Thoracic aorta endothelial cell (primary cell): ENCODE measurements around the gene CPNE1. TPM values are rescaled to one million over a fixed set of nuclear protein-coding genes. Genes with fewer than 3 reads are reported as not detected.

Source experiments
- small RNA-seq: library from RNA; depleted of rRNA; stranded (forward); fragments of <200 nt; gene quantifications from one replicate; pipeline ENCODE3, GENCODE V24; 2012
- total RNA-seq: library from RNA; depleted of rRNA; stranded (reverse); fragments of >200 nt; gene quantifications from 2 replicates; pipeline ENCODE4 v1.2.3, GENCODE V29; 2012

The CPNE1 gene
- total RNA-seq, result 78.2 and 151 TPM in 2 replicates

GRCh38 chr20:35664466-35665206 lies at the start of gene CPNE1, which contains the start of gene RBM12:
CPNE1 (minus strand) TSS chr20:35664900; CDS start chr20:35632923, 31,977 bp downstream.
RBM12 (minus strand) TSS chr20:35664900; CDS start chr20:35655322, 9,578 bp downstream.

DNA sequence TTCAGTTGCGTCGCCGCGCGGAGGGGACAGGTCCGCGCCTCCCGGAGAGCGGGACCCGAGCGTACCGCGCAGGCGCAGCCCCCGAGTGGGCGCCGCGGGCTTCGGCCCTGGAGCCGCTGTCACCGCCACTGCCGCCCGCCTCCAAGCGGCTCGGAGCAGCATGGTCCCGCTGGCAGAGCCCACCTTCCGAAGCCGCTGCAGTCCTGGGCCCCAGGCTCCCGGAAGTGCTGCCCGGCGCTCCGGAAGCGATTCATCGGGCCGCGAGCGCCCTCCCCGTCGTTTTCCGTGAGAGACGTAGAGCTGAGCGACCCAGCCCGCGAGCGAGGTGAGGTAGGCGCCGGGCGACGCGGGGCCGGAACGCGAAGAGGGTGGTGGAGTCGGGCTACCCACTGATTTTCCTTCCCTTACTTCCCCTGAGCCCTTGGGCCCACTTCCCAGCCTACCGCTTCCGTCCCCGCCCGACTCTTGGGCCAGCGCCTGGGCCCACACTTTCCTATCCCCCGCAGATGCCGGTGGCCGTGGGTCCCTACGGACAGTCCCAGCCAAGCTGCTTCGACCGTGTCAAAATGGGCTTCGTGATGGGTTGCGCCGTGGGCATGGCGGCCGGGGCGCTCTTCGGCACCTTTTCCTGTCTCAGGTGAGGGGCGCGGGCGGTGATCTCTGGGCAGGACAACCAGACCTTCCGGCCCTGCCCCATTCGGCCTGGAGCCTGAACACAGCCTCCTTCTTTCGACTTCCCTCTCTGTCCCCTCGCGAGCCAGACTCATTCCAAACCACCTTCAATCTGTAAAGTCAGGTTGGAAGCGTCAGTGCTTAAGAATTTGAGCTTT lies 34.6 kb upstream of the CPNE1 start, which contains the start of the genes NFS1 and ROMO1:
Gene NFS1 (minus strand): TSS at position 226 of the 830 bp plus-strand sequence. CDS start 64 bp downstream, at position 162.
Gene ROMO1 (plus strand): TSS at position 279 of the 830 bp plus-strand sequence. CDS start 228 bp downstream, at position 507.

DNA sequence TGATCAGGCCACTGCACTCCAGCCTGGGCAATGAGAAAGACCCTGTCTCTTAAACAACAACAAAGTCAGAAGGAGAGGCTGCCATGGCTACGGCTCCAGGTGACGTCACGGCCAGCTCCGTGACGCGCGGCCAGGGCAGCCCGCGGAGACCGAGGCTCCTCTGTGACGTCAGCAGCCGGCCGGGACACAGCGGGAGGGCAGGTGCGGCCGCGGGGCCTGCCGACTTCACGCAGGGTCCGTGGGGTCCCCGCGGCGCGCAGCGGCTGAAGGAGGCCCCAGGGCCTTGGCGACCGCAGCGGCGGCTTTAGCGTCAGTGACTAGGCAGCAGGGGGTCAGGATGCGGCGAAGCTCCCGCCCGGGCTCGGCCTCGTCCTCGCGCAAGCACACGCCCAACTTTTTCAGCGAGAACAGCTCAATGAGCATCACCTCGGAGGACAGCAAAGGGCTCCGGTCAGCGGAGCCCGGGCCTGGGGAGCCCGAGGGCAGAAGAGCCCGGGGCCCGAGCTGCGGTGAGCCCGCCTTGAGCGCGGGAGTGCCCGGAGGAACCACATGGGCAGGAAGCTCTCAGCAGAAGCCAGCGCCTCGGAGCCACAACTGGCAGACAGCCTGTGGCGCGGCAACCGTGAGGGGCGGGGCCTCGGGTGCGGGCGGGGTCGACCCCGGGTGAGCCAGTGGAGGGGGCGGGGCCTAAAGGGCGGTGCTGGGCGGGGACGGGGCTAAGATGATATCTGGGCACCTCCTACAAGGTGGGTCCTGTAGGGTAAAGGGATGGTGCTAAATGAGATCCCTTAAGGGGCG lies 48.8 kb downstream of the CPNE1 start, which contains the start of gene SPAG4:
Gene SPAG4 (plus strand): TSS at position 163 of the 798 bp plus-strand sequence. CDS start 175 bp downstream, at position 338.

Small RNA genes lying within 50 kb of the gene (small RNA-seq; reads per million reads assigned to genes)
- gene RNU6-759P (not detected), gene RPL37P1 (not detected)

Other genes starting within 250 kb of the CPNE1 start
- 0.29 and 0.66 TPM in 2 replicates for gene GDF5, start 226.7 kb downstream of the CPNE1 start, total RNA-seq
- gene CEP250, start 209.3 kb downstream of the CPNE1 start, total RNA-seq, result 23.5 and 30.2 TPM in 2 replicates
- gene C20orf173, start 135.2 kb downstream of the CPNE1 start, total RNA-seq, result not detected in 2 replicates
- gene ERGIC3, start 122.8 kb downstream of the CPNE1 start, total RNA-seq, result 168 and 229 TPM in 2 replicates
- gene SPAG4, start 49.1 kb downstream of the CPNE1 start, total RNA-seq, result 6.5 and 7.8 TPM in 2 replicates
- gene RBM12, start within 50 bp of the CPNE1 start, total RNA-seq, result 94.6 and 97.2 TPM in 2 replicates
- 15.6 and 17.1 TPM in 2 replicates for gene NFS1, start 34.5 kb upstream of the CPNE1 start, total RNA-seq
- gene ROMO1, start 34.5 kb upstream of the CPNE1 start, total RNA-seq, result 128 and 146 TPM in 2 replicates
- 326 and 336 TPM in 2 replicates for gene RBM39, start 77.4 kb upstream of the CPNE1 start, total RNA-seq
- 40.3 and 42.3 TPM in 2 replicates for gene PHF20, start 107.1 kb upstream of the CPNE1 start, total RNA-seq